CD1c-positive myeloid dendritic cell (primary cell): ENCODE results near the gene CAPN8.

Experiments used
- DNase-seq: peaks from one replicate; pipeline ENCODE4 v3.0.0-alpha.2; 2016; ENCODE audit errors: extremely low spot score

CAPN8 gene

DNA sequence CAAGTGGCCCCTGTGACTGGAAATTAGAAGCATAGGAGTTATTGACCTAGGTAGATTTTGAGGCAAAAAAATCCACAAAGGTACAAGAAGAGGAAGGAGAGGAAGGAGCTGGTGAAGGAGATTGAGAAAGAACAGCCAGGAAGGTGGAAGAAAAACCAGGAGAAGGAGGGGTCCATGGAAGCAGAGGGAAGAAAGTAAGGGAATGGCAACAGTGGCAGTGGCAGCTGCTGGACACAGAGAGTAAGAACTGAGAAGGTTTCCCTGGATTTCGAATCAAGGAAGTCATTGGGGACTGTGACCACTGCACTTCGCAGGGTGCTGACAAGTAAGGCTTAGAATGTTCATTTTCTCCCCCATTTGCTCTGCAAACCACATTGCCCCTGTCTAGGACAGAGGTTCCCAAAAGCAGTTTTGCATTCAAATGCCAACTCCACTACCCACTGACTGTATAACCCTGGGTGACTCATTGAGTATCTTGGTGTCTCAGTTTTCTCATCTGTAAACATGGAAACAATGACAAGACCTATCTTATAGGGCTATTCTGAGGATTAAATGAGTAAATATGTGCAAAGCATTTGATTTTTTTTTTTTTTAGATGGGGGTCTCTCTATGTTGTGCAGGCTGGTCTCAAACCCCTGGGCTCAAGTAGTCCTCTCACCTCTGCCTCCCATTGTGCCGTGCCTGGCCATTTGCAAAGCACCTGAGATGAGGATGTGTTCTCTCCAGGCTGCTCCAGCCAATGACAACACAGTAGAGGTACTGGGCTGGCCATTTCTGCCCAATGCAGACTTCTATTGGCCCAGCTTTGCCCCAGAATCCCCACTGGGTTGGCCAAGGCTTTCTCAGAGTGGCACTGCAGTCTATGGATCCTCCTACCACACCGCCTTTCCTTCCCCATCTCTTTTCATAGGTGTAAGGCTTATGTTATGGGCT lies 37.5 kb upstream of the CAPN8 start:
- peak; percentile 35 for DNase-seq

DNA sequence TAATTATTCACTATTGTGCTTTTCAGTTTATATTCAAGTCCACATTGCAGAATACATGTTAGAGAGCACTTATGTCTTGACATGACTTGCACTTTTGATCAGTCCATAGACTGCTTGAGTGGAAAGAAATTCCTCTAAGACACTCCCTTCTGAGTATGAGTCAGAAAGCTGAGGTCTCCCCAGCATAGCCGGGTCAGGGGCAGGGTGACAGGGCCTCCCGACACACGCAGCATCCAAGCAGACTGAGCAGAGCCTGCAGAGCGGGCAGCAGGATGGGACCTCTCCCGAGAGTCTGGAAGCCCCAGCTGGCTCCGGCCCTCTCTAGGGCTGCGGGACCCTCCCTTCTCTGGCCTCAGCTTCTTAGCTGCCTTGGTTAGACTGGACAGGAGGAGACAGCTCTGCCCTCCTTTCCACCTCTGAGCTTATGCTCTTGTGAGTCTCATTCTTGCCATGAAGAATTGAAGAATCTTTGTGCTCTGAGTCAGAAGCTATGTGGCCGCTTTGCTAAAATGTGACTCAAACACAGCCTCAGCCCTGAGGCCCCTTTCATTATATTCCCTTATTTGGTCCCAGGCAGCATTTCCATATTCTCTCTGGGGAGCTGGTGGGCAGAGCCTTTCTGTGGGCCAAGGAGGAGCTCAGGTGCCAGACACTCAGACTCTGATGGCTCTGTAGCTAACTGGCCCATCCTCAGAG lies 35.6 kb upstream of the CAPN8 start:
- no peak for DNase-seq

DNA sequence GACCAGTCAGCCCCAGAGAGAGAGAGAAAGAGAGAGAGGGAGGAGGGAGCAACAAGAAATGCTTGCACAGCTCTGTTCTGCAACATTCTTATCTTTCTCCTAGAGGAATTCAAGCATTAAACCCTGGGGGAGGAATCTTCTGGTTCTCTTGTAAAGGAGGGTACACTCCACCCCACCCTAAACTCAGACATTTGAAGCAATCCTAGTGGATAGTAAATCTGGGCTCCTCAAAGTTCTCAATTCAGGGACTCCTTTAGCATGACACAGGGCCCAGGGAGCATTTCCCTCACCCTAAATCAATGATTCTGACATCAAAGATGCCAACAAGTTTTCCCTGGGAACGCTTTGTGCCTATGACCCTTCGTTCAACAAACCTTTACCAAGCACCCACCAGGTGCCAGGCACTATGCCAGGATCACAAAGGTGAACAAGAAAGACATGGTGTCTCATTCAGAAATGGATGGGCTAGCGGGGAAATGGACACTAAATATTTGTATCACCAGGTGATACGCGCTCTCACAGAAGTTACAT lies 35.0 kb upstream of the CAPN8 start:
- DNase-seq, result no peak

DNA sequence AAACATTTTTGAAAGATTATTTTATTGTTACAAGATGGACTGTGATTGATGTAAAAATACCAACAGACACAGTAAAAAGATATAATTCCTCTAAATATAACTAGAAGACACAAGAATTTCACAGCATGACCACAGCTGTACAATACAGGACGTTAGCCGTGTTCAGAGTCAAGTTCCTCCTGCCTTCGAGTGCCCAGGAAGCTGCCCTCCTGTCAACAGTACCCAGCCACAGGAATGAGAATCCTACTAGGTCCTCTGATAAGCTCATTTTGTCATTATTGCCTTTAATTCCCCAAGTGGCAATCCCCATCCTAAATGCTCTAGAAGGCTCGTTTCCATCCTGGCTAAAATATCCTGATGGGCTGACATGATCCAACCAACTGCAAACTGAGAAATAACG lies 30.4 kb upstream of the CAPN8 start:
- DNase-seq, result no peak

DNA sequence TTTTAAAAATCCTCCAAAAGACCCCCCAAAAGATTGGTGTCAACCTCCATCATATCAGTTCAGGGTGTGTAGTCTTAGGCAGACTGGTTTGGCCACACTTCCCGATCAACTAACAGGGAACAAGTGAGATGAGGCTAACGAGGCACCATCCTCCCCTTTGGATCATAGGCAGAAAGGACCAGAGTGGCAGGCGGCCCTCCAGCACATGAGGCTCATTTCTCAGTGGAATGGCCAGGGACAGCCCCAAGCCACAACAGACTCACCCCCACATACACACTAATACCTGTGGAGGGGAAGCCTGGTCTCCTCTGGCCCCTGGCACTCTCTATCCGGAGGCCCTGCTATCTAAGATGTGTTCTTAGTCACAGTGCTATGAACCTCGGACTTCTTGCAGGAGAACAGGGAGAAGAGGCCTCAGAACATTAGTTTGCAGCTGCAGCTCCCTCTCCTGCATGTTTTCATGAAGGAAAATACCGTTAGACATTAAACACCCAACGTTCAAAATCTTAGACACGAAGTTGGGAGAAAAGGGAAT lies 29.6 kb upstream of the CAPN8 start:
- DNase-seq, result no peak

- DNase-seq, result no peak
Measured at GRCh38 chr1:223691121-223691520, 25.6 kb upstream of the CAPN8 start.

DNA sequence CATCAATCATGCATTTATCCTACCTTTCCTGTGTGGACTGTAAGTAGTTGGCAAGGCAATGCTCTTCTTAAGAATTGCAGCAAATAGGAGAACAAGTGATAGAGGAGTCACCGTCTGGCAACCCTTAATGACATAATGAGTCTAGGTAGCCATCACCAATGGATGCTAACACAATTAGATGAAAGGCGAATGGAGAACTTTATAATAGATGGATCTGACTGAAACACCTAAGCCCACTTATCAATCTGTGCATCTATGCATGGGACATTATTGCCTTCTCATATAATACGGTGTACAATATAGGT lies 18.9 kb upstream of the CAPN8 start:
- no peak for DNase-seq

GRCh38 chr1:223683586-223684487 lies 18.3 kb upstream of the CAPN8 start:
- peak; percentile 50 for DNase-seq

- no peak for DNase-seq
Measured at GRCh38 chr1:223682502-223682901, 17.0 kb upstream of the CAPN8 start.

GRCh38 chr1:223680188-223680587 lies 14.7 kb upstream of the CAPN8 start:
- DNase-seq, result no peak

- DNase-seq, result peak; percentile 67
Measured at GRCh38 chr1:223678841-223679240, 13.3 kb upstream of the CAPN8 start.

DNA sequence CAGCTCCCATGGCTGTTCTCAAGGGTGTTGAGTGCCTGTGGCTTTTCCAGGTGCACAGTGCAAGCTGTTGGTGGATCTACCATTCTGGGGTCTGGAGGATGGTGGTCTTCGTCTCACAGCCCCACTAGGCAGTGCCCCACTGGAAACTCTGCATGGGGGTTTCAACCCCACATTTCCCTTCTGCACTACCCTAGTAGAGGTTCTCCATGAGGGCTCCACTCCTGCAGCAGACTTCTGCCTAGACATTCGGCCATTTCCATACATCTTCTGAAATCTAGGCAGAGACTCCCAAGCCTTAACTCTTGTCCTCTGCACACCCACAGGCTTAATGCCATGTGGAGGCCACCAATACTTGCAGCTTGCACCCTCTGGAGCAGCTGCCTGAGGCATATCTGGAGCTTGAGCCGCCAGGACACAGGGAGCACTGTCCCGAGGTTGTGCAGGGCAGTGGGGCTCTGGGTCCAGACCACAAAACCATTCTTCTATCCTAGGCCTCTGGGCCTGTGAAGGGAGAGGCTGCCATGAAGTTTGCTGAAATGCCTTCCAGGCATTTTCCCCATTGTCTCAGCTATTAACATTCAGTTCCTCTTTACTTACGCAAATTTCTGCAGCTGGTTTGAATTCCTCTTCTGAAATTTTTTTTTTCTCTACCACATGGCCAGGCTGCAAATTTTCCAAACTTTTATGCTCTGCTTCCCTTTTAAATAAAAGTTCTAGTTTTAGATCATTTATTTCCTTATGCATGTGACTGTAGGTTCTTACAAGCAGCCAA lies 8.8 kb upstream of the CAPN8 start:
- DNase-seq, result peak; percentile 56

- peak; percentile 24 for DNase-seq
Measured at GRCh38 chr1:223670458-223671159, 5.1 kb upstream of the CAPN8 start.

DNA sequence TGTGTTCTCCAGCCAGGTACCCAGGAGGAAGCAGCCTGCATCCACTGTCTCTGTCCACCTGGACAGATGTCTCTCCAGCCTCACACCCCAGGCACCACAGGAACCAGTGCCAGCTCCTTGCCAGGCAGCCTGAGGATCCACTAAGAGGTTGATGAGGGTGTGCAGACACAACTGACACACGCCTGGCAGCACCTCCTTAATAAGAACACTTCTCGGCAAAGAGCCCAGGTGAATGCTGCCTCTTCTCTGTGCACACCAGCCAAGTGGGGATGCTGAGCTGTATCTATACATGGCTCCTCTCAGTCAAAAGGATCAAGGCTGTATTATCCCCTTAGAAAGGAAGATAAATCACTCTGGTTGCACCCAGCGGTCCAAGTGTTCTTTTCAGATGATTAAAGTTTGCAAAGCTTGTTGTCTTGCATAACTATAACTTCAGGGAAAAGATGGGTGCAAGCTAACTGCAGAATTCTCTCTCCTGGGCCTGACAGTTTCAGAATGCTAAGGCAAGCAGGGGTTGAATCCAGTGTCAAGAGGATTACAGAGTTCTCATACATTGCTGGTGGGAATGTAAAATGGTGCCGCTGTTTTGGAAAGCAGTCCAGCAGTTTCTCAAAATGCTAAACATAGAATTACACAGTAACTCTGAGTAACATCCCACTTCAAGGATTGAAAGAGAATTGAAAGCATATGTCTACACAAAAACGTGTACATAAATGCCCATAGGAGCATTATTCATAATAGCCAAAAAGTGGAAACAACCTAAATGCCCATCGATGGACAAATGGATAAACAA lies 3.7 kb upstream of the CAPN8 start:
- DNase-seq, result no peak

DNA sequence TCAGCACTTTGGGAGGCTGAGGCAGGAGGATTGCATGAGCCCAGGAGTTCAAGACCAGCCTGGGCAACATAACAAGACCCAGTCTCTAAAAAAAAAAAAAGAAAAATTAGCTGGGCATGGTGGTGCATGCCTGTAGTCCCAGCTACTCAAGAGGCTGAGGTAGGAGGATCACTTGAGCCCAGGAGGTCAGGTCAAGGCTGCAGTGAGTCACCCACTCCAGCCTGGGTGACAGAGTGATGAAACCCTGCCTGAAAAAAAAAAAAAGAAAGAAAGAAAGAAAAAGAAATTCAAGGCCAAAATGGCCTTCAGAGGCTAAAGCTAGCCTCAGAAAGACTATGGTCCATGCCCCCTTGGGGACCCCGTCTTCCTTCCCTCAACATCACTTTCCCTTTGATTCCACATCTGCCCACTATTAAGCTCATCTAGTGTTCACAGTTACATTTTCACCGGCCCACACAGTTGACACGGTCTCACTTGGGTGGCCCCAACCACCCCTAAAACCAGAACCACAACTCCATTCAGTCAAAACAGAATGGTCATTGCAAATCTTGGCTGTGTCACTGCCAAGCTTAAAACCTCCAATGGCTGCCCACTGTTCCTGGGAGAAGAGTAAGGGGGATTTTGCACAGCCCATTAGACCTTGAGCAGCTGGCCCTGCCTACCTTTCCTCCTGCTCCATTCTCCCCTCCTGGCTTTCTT lies 2.1 kb upstream of the CAPN8 start:
- no peak for DNase-seq

DNA sequence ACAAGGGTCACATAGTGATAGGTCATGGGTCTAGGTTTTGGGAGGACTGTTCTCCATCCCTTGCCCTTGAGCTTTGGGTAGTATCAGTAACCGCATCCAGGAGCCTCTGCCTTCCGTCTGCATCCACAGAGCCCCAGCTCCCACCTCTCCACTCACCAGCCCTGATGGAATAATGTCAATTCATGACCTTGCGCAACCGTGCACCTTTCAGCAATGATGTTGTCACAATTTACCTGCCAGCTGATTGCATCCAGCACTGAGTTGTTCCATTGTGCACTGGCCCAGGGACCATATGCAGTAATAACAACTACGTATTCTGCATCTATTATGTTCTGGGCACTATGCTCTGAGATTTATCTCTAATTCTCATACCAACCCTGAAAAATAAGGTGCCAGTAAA lies 1.4 kb downstream of the CAPN8 start:
- DNase-seq, result no peak

DNA sequence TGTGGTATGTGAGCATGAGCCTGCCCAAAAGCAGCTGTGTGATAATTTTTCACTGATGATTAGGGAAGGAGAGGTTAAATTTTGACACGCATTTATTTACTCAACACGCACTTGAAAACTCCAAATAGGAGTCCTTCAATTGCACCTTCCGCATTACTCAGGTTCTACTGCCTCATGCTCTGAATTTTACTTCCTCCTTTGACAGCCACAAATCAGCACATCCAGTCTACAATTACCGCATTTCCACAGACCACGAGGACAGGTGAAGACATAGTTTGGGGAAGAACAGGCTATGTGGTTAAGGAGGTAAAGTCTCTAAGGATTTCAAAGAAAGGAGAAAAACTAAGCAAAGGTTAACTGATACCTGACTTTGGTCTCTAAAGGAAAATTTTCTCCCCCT lies 2.6 kb downstream of the CAPN8 start:
- peak; percentile 20 for DNase-seq

DNA sequence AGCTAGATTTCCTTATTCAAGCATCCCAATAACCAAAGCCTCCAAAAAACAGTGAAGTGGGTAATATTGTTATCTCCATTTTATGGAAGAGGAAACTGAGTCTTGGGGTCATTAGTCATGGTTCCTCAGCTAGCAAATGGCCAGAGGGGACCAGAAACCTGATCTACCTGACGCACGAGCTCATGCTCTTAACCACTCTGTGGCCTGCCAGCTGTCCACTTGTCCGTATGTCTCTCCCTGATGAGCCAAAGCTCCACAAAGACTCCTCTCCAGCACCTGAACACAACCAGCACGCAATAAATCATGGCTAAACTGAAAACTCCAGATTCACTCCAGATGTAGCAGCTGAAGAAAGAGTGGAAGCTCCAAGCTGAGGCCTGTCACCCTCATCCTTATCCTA lies 5.8 kb downstream of the CAPN8 start:
- DNase-seq, result no peak

- DNase-seq, result no peak
Measured at GRCh38 chr1:223657978-223658377, 7.5 kb downstream of the CAPN8 start.
